ENCODE data around the gene ANKS6.

The ANKS6 gene

DNA sequence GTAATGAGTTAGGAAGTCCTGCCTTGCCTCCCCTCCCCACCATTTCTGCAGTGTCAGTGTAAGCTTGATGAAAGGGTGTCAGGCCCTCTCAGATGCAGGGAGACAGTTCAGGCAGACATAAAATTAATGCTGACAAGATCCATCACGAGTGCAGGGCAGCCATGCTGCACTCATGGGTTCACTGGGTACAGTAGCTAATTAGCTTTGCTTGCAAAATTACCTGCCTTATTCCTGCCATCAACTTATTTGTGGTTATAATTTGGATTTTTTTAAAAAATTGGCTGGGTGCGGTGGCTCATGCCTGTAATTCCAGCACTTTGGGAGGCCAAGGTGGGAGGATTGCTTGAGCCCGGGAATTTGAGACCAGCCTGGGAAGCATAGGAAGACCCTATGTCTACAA, 29.1 kb upstream of the ANKS6 start:
- Histone ChIP-seq H3K4me1 (ENCODE audit: insufficient read depth, low read length, poor library complexity, severe bottlenecking) (no peaks in the 10 kb centered on the region), H3K79me2 (ENCODE audit: insufficient read depth, low read length) (no peaks in the 10 kb centered on the region), H3K9me2 (replicated peaks; ENCODE audit: low read depth, low read length) (no peaks in the 10 kb centered on the region), H3K9me3 (ENCODE audit: insufficient read depth, low read depth, low read length) (no peaks in the 10 kb centered on the region), H2AFZ (ENCODE audit: low read length) (no peak overlapping the region), H3K36me3 (ENCODE audit: insufficient read depth, low read length) (no peaks in the 10 kb centered on the region), H3K4me2 (ENCODE audit: low read depth, low read length, poor library complexity, severe bottlenecking) (no peak overlapping the region), H3K4me3 (ENCODE audit: low read length, poor library complexity, severe bottlenecking) (no peak overlapping the region), H3K9ac (ENCODE audit: low read depth, low read length, poor library complexity, severe bottlenecking) (no peak overlapping the region), H3K27me3 (ENCODE audit: insufficient read depth, low read length, poor library complexity, severe bottlenecking) (no peaks in the 10 kb centered on the region), H3F3A (ENCODE audit: low read depth) (no peaks in the 10 kb centered on the region), H4K20me1 (ENCODE audit: insufficient read depth, low read length, poor library complexity, severe bottlenecking) (no peaks in the 10 kb centered on the region)
- TF ChIP-seq CTCF (conservative IDR thresholded peaks at IDR 0.05; ENCODE audit: low read length) (no peak), EZH2phosphoT487 (IDR thresholded peaks at IDR 0.05; ENCODE audit: borderline replicate concordance) (no peak)

DNA sequence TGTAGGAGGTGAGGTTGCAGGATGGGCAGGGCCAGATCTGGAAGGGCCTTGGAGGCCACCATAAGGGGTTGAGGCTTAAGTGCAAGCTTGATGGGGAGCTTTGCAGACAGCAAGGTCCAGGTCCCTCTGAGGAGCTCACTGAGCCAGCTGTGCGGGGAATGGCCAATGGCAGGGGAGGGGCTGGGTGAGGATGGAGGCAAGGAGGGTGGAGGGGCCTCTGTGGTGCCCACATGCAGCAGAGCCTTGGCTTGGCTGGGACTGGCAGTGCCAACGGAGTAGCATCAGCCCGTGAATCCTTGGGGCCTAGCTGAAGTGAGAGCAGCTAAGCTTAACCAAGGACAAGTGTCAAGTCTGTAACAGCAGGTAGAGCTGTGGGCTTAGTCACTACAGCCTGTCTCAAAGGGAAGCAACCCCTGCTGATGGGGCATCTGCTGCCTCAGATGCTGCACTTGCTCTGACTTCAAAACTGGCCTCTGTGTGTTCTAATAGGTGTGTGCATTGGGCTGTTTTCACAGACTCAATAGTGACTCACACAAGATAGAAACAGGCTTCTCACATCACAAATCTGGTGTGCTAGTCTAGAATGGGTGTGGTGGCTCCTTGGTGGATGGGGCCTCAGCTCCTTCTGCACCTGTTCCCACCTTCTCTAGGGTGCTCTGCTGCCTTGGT, 27.4 kb upstream of the ANKS6 start:
- no peak for TF ChIP-seq EZH2phosphoT487 (IDR thresholded peaks at IDR 0.05; ENCODE audit: borderline replicate concordance)
- TF ChIP-seq CTCF (conservative IDR thresholded peaks at IDR 0.05; ENCODE audit: low read length) = no peak
- Histone ChIP-seq H3K79me2 (ENCODE audit: insufficient read depth, low read length) (no peaks in the 10 kb centered on the region), H3K36me3 (ENCODE audit: insufficient read depth, low read length) (no peaks in the 10 kb centered on the region), H3K9ac (ENCODE audit: low read depth, low read length, poor library complexity, severe bottlenecking) (no peak overlapping the region), H3K4me2 (ENCODE audit: low read depth, low read length, poor library complexity, severe bottlenecking) (no peak overlapping the region), H2AFZ (ENCODE audit: low read length) (no peak overlapping the region), H3K27me3 (ENCODE audit: insufficient read depth, low read length, poor library complexity, severe bottlenecking) (no peaks in the 10 kb centered on the region), H4K20me1 (ENCODE audit: insufficient read depth, low read length, poor library complexity, severe bottlenecking) (no peaks in the 10 kb centered on the region), H3F3A (ENCODE audit: low read depth) (no peaks in the 10 kb centered on the region), H3K4me3 (ENCODE audit: low read length, poor library complexity, severe bottlenecking) (no peak overlapping the region), H3K9me3 (ENCODE audit: insufficient read depth, low read depth, low read length) (no peaks in the 10 kb centered on the region), H3K4me1 (ENCODE audit: insufficient read depth, low read length, poor library complexity, severe bottlenecking) (peaks cover 7% of the 10 kb centered on the region), H3K9me2 (replicated peaks; ENCODE audit: low read depth, low read length) (no peaks in the 10 kb centered on the region)

DNA sequence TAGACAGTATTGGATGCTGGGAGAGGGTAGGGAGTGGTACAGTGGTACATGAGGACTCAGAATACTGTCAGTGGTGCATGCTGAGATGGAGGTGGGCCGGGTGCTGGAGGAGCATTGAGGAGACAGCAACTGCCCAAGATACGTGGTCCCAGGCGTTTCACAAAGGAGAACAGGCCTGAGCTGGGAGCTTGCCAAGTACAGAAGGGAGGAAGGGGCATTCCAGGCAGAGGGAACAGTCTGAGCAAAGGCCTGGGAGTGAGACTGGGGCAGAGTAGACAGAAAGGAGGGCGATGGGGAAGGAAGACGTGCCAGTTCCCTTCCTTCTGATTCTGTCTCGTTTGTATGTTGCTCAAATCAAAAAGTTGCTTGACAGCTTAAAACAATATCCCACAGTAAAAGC, 26.3 kb upstream of the ANKS6 start:
- H3F3A ChIP-seq (ENCODE audit: low read depth) = no peaks in the 10 kb centered on the region
- H4K20me1 ChIP-seq (ENCODE audit: insufficient read depth, low read length, poor library complexity, severe bottlenecking) = no peaks in the 10 kb centered on the region
- no peak overlapping the region for H3K9ac ChIP-seq (ENCODE audit: low read depth, low read length, poor library complexity, severe bottlenecking)
- H3K79me2 ChIP-seq (ENCODE audit: insufficient read depth, low read length) = no peaks in the 10 kb centered on the region
- H2AFZ ChIP-seq (ENCODE audit: low read length) = no peak overlapping the region
- H3K4me1 ChIP-seq (ENCODE audit: insufficient read depth, low read length, poor library complexity, severe bottlenecking) = peaks cover 7% of the 10 kb centered on the region
- H3K36me3 ChIP-seq (ENCODE audit: insufficient read depth, low read length) = no peaks in the 10 kb centered on the region
- H3K4me3 ChIP-seq (ENCODE audit: low read length, poor library complexity, severe bottlenecking) = no peak overlapping the region
- H3K4me2 ChIP-seq (ENCODE audit: low read depth, low read length, poor library complexity, severe bottlenecking) = no peak overlapping the region
- no peaks in the 10 kb centered on the region for H3K27me3 ChIP-seq (ENCODE audit: insufficient read depth, low read length, poor library complexity, severe bottlenecking)
- no peaks in the 10 kb centered on the region for H3K9me2 ChIP-seq (replicated peaks; ENCODE audit: low read depth, low read length)
- H3K9me3 ChIP-seq (ENCODE audit: insufficient read depth, low read depth, low read length) = no peaks in the 10 kb centered on the region
- TF ChIP-seq CTCF (conservative IDR thresholded peaks at IDR 0.05; ENCODE audit: low read length) = no peak
- no peak for TF ChIP-seq EZH2phosphoT487 (IDR thresholded peaks at IDR 0.05; ENCODE audit: borderline replicate concordance)

All from Loucy (cell line).